CD14-positive monocyte (primary cell): Measurements from ENCODE around the gene HBM. TPM values are rescaled to one million over a fixed set of nuclear protein-coding genes. Genes with fewer than 3 reads are reported as not detected.
"Not testable (repeated sequence)": the region's sequence is repeated elsewhere in the genome, so short reads cannot be mapped to it uniquely, and the experiment has no call there.

Experiments
- DNase-seq, 3 donors: peaks; one replicate each; pipeline ENCODE4 v3.0.0-alpha.2; 2011 to 2022
- H2AFZ ChIP-seq: 2 replicates; pipeline ENCODE4 v1.6.0; 2012; ENCODE audit warnings: mild to moderate bottlenecking, low read depth, low read length, inconsistent platforms; ENCODE audit not compliant: insufficient read depth, poor library complexity, severe bottlenecking
- H3K27ac ChIP-seq, 2 donors: 1 replicate in 1 of 2; 2 replicates in 1 of 2; pipeline ENCODE4 v1.5.1; 2012 to 2013; ENCODE audit warnings: low read length in 2 of 2, control low read depth in 1 of 2, inconsistent platforms in 1 of 2, low read depth in 1 of 2, mild to moderate bottlenecking in 1 of 2
- H3K27me3 ChIP-seq, 2 donors: one replicate each; pipeline versions ENCODE4 v1.6.0 to v1.6.1; 2011 to 2013; ENCODE audit warnings: low read length in 2 of 2; ENCODE audit not compliant: control insufficient read depth in 2 of 2, insufficient read depth in 2 of 2
- H3K36me3 ChIP-seq, 2 donors: replicated peaks in 1 of 2; 1 replicate in 1 of 2; 2 replicates in 1 of 2; pipeline versions ENCODE4 v1.5.1 to v1.6.1; 2012 to 2013; ENCODE audit warnings: low read length in 2 of 2, control low read depth in 1 of 2, inconsistent platforms in 1 of 2, mild to moderate bottlenecking in 1 of 2; ENCODE audit not compliant: insufficient read depth in 2 of 2, control insufficient read depth in 1 of 2
- H3K4me1 ChIP-seq, 2 donors: 1 replicate in 1 of 2; 2 replicates in 1 of 2; pipeline versions ENCODE4 v1.5.1 to v1.6.1; 2012 to 2013; ENCODE audit warnings: low read length in 2 of 2, control low read depth in 1 of 2, inconsistent platforms in 1 of 2, mild to moderate bottlenecking in 1 of 2, moderate library complexity in 1 of 2; ENCODE audit not compliant: insufficient read depth in 2 of 2, control insufficient read depth in 1 of 2
- H3K4me2 ChIP-seq: replicated peaks from 2 replicates; pipeline ENCODE3; 2012; ENCODE audit warnings: low read length, moderate library complexity, mild to moderate bottlenecking; ENCODE audit not compliant: poor library complexity, severe bottlenecking; ENCODE audit errors: extremely low read depth
- H3K4me3 ChIP-seq, 3 experiments: fragments of 200-600 bp in 1 of 3; sonication (generic) in 1 of 3; replicated peaks in 1 of 3; 1 replicate in 2 of 3; 2 replicates in 1 of 3; pipeline ENCODE4 v1.5.1; 2011 to 2013; ENCODE audit warnings: low read length in 3 of 3, mild to moderate bottlenecking in 3 of 3, control low read depth in 2 of 3, low read depth in 2 of 3, inconsistent platforms in 1 of 3, moderate library complexity in 1 of 3
- H3K79me2 ChIP-seq: 2 replicates; pipeline ENCODE4 v1.6.0; 2012; ENCODE audit warnings: mild to moderate bottlenecking, control low read depth, inconsistent platforms, low read length, moderate library complexity; ENCODE audit not compliant: insufficient read depth
- H3K9ac ChIP-seq: 2 replicates; pipeline ENCODE4 v1.6.0; 2017; ENCODE audit warnings: low read length, mild to moderate bottlenecking; ENCODE audit not compliant: insufficient read depth, poor library complexity, severe bottlenecking
- H3K9me3 ChIP-seq, 2 donors: replicated peaks in 1 of 2; 1 replicate in 1 of 2; 2 replicates in 1 of 2; pipeline versions ENCODE4 v1.5.1 to v1.6.1; 2012 to 2013; ENCODE audit warnings: low read length in 2 of 2, control low read depth in 1 of 2; ENCODE audit not compliant: control insufficient read depth in 1 of 2, insufficient read depth in 1 of 2
- H4K20me1 ChIP-seq: 2 replicates; pipeline ENCODE4 v1.6.0; 2012; ENCODE audit warnings: mild to moderate bottlenecking, low read length, control low read depth, moderate library complexity; ENCODE audit not compliant: insufficient read depth
- H3K27ac Mint-ChIP-seq, 7 donors: one replicate each; pipeline ENCODE4 v1.8.0; 2020; ENCODE audit warnings: mild to moderate bottlenecking in 7 of 7, mixed read lengths in 7 of 7, moderate library complexity in 6 of 7, inconsistent platforms in 2 of 7
- H3K27me3 Mint-ChIP-seq, 3 donors: one replicate each; pipeline ENCODE4 v1.8.0; 2021 to 2022; ENCODE audit warnings: low read depth in 3 of 3, mild to moderate bottlenecking in 3 of 3, mixed read lengths in 3 of 3, moderate library complexity in 3 of 3, inconsistent platforms in 1 of 3
- H3K36me3 Mint-ChIP-seq, 2 donors: one replicate each; pipeline ENCODE4 v1.8.0; 2020; ENCODE audit warnings: mixed read lengths in 2 of 2, inconsistent platforms in 1 of 2, mild to moderate bottlenecking in 1 of 2
- H3K4me1 Mint-ChIP-seq: one replicate; pipeline ENCODE4 v1.8.0; 2020; ENCODE audit warnings: mild to moderate bottlenecking, mixed read lengths
- H3K4me3 Mint-ChIP-seq, 2 donors: one replicate each; pipeline ENCODE4 v1.8.0; 2020; ENCODE audit warnings: mild to moderate bottlenecking in 2 of 2, mixed read lengths in 2 of 2, moderate library complexity in 1 of 2
- H3K9me3 Mint-ChIP-seq, 7 donors: one replicate each; pipeline ENCODE4 v1.8.0; 2020 to 2022; ENCODE audit warnings: mixed read lengths in 7 of 7, mild to moderate bottlenecking in 6 of 7, moderate library complexity in 6 of 7, inconsistent platforms in 2 of 7
- WGBS: methylation state at CpG from one replicate; pipeline ENCODE4 v1.1.5; 2013; ENCODE audit warnings: missing lambda C conversion rate; ENCODE audit not compliant: insufficient coverage; 5-methylcytosine and 5-hydroxymethylcytosine counted together
- intact Hi-C, 2 donors: fragments of 100-400 bp; cut with micrococcal nuclease; formaldehyde crosslinking; loops; one replicate each; pipeline versions ENCODE4 v1.15.0 to v1.15.1; 2023
- polyA plus RNA-seq, 3 donors: library from polyadenylated mRNA; depleted of rRNA in 1 of 3; unstranded in 2 of 3; stranded (reverse) in 1 of 3; fragments of 300-500 nt in 2 of 3; fragments of >200 nt in 1 of 3; fragmentation: Illumina TruSeq in 2 of 3; gene quantifications; 1 replicate in 2 of 3; 2 replicates in 1 of 3; pipeline ENCODE4 v1.2.3, GENCODE V29; 2012 to 2021
- TF ChIP-seq, protein P1 (sequence below): fragments of 200-600 bp; IDR thresholded peaks from one replicate; pipeline ENCODE4 v1.8.0; 2022; ENCODE audit warnings: antibody characterized with exemption, mild to moderate bottlenecking

The HBM gene
- polyA plus RNA-seq, 3 donors, result not detected

DNA sequence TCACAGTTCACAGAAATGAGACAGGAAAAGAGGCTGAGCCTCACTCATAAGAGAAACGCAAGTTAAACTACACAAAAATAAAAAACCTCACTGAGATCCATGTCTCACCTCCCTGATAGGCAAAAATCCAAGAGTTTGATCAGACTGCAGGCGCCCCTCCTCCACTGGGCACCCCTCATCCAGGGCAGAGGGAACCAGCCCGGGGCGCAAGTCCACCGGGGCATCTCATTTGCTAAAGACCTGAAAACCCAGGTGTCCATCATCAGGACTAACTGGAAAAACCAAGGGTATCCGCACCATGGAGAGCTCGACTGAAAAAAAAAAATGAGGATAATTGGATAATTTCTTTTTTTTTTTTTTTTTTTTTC lies 10.8 kb upstream of the HBM start:
- Histone ChIP-seq H3K4me1 (peaks cover 9% of the 10 kb centered on the region in 2 donors), H3K4me2 (peak overlapping the region; percentile 80), H3K27ac (no peak overlapping the region), H3K36me3 (no peaks in the 10 kb centered on the region), H2AFZ (peak overlapping the region; percentile 74), H4K20me1 (no peaks in the 10 kb centered on the region), H3K4me3 (peak overlapping the region in 1 of 3 experiments; percentile 72), H3K9ac (peak overlapping the region; percentile 53), H3K79me2 (no peaks in the 10 kb centered on the region), H3K27me3 (peaks cover 18 to 40% of the 10 kb centered on the region in 2 donors), H3K9me3 (peaks cover 0 to 3% of the 10 kb centered on the region in 2 donors)
- Mint-ChIP-seq H3K27ac (no peak overlapping the region), H3K36me3 (peaks cover 5% of the 10 kb centered on the region in 2 donors), H3K4me3 (peak overlapping the region; percentile 69 to 91), H3K27me3 (peaks cover 60 to 76% (median 60%) of the 10 kb centered on the region in 3 donors), H3K9me3 (peaks cover 0 to 5% (median 3%) of the 10 kb centered on the region in 7 donors), H3K4me1 (peaks cover 8% of the 10 kb centered on the region)
- DNase-seq, result no peak
- TF ChIP-seq, protein P1, sequence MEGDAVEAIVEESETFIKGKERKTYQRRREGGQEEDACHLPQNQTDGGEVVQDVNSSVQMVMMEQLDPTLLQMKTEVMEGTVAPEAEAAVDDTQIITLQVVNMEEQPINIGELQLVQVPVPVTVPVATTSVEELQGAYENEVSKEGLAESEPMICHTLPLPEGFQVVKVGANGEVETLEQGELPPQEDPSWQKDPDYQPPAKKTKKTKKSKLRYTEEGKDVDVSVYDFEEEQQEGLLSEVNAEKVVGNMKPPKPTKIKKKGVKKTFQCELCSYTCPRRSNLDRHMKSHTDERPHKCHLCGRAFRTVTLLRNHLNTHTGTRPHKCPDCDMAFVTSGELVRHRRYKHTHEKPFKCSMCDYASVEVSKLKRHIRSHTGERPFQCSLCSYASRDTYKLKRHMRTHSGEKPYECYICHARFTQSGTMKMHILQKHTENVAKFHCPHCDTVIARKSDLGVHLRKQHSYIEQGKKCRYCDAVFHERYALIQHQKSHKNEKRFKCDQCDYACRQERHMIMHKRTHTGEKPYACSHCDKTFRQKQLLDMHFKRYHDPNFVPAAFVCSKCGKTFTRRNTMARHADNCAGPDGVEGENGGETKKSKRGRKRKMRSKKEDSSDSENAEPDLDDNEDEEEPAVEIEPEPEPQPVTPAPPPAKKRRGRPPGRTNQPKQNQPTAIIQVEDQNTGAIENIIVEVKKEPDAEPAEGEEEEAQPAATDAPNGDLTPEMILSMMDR, result no peak
- intact Hi-C loops, result no loop called here
- WGBS, result 64% methylated on average over 5 of the region's 7 CpGs

DNA sequence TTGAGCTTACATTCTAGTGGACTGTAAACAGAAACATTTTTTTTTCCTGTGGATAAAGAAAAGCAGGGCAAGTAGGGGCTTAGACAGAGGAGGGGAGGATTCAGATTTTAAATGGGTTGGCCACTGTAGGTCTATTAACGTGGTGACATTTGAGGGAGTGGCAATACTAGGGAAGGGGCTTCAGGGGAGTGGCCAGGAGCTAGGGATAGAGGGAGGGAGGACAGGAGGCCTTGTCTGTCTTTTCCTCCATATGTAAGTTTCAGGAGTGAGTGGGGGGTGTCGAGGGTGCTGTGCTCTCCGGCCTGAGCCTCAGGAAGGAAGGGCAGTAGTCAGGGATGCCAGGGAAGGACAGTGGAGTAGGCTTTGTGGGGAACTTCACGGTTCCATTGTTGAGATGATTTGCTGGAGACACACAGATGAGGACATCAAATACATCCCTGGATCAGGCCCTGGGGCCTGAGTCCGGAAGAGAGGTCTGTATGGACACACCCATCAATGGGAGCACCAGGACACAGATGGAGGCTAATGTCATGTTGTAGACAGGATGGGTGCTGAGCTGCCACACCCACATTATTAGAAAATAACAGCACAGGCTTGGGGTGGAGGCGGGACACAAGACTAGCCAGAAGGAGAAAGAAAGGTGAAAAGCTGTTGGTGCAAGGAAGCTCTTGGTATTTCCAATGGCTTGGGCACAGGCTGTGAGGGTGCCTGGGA lies 6.5 kb upstream of the HBM start:
- 80% methylated on average over 5 of the region's 6 CpGs for WGBS
- H3K4me3 ChIP-seq, result no peak overlapping the region
- peaks cover 7% of the 10 kb centered on the region in 2 donors for H3K4me1 ChIP-seq
- DNase-seq, result no peak
- H3K4me1 Mint-ChIP-seq, result peaks cover 7% of the 10 kb centered on the region
- peaks cover 0 to 7% (median 2%) of the 10 kb centered on the region in 7 donors for H3K9me3 Mint-ChIP-seq
- H3K79me2 ChIP-seq, result no peaks in the 10 kb centered on the region
- peaks cover 17 to 36% of the 10 kb centered on the region in 2 donors for H3K27me3 ChIP-seq
- H3K36me3 Mint-ChIP-seq, result peaks cover 5% of the 10 kb centered on the region in 2 donors
- H3K27ac Mint-ChIP-seq, result peak overlapping the region in 1 of 7 donors; percentile 63
- H3K27me3 Mint-ChIP-seq, result peaks cover 55 to 71% (median 66%) of the 10 kb centered on the region in 3 donors
- intact Hi-C loops, result no loop called here
- TF ChIP-seq, protein P1, result no peak
- H4K20me1 ChIP-seq, result no peaks in the 10 kb centered on the region
- H2AFZ ChIP-seq, result no peak overlapping the region
- H3K9me3 ChIP-seq, result peaks cover 0 to 3% of the 10 kb centered on the region in 2 donors
- H3K4me2 ChIP-seq, result no peak overlapping the region
- no peaks in the 10 kb centered on the region for H3K36me3 ChIP-seq
- no peak overlapping the region for H3K9ac ChIP-seq
- H3K4me3 Mint-ChIP-seq, result peak overlapping the region in 1 of 2 donors; percentile 28
- no peak overlapping the region for H3K27ac ChIP-seq

DNA sequence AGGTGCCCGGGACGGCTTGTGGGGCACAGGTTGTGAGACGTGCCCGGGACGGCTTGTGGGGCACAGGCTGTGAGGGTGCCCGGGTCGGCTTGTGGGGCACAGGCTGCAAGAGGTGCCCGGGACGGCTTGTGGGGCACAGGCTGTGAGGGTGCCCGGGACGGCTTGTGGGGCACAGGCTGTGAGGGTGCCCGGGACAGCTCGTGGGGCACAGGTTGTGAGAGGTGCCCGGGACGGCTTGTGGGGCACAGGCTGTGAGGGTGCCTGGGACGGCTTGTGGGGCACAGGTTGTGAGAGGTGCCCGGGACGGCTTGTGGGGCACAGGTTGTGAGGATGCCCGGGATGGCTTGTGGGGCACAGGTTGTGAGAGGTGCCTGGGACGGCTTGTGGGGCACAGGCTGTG lies 5.5 kb upstream of the HBM start:
- H3K9me3 Mint-ChIP-seq, H3K27ac ChIP-seq, H3K79me2 ChIP-seq, H3K4me2 ChIP-seq, intact Hi-C loops, H3K4me3 ChIP-seq, DNase-seq, H3K9ac ChIP-seq, H3K36me3 ChIP-seq, H3K9me3 ChIP-seq, H4K20me1 ChIP-seq, H3K4me1 ChIP-seq, H3K36me3 Mint-ChIP-seq, H3K4me3 Mint-ChIP-seq, H2AFZ ChIP-seq, H3K4me1 Mint-ChIP-seq, H3K27ac Mint-ChIP-seq: not testable (repeated sequence)
- 75% methylated on average over 8 of the region's 20 CpGs for WGBS
- peaks cover 51 to 66% (median 61%) of the 10 kb centered on the region in 3 donors for H3K27me3 Mint-ChIP-seq
- peaks cover 13 to 30% of the 10 kb centered on the region in 2 donors for H3K27me3 ChIP-seq
